GM12892 (cell line): ENCODE results near the gene RAB31.

Experiments
- POLR2A ChIP-seq: IDR thresholded peaks from 2 replicates; pipeline ENCODE4 v1.6.1; 2011; ENCODE audit warnings: low read depth, low read length, control low read depth
- TAF1 ChIP-seq: IDR thresholded peaks from 2 replicates; pipeline ENCODE4 v1.6.1; 2011; ENCODE audit warnings: low read depth, mild to moderate bottlenecking, control low read depth, low read length, borderline replicate concordance

DNA sequence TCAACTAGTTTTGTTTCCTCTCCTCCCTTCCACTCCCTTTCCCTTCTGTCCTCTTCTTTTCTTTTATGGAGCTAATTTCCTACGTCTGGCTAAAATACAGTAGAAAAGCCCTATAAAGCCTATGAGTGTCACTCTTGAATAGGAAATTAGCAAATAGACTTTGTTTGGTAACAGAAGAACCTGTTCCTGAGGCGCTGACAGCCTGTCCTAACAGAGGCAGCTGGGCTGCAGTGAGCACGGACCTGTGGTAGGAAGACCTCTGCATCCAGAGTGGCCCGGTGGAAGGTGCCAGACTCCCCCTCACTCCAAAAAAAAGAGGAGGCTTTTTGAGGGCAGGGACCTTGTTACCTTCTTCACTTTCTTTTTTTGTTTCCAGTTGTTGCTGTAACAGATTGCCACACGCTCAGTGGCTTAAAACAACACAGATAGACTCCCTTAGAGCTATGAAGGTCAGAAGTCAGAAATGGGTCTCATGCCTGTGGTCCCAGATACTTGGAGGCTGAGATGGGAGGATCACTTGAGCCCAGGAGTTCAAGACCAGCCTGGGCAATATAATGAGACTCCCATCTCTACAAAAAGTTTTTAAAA is 96.5 kb downstream of the RAB31 start:
- TF ChIP-seq TAF1 = no peak
- TF ChIP-seq POLR2A = no peak
